Gastroesophageal sphincter (tissue), 4 donors: ENCODE data around the gene MEOX1. TPM values are rescaled to one million over a fixed set of nuclear protein-coding genes. Genes with fewer than 3 reads are reported as not detected.

Experiments
- ATAC-seq: fragments of 150-250 bp; one replicate; pipeline ENCODE4 v1.9.1; 2016; ENCODE audit warnings: mild to moderate bottlenecking, moderate library complexity
- H3K27ac ChIP-seq, 4 donors: fragments of 200-600 bp; sonication (generic) in 3 of 4; 1 replicate in 3 of 4; 2 replicates in 1 of 4; pipeline ENCODE4 v1.5.1; 2016 to 2019
- H3K27me3 ChIP-seq: fragments of 200-600 bp; sonication (generic); one replicate; pipeline ENCODE4 v1.5.1; 2019
- H3K36me3 ChIP-seq, 2 donors: fragments of 200-600 bp; sonication (generic); one replicate each; pipeline ENCODE4 v1.5.1; 2019; ENCODE audit warnings: control low read depth in 1 of 2
- H3K4me1 ChIP-seq, 3 donors: fragments of 200-600 bp; sonication (generic); 1 replicate in 2 of 3; 2 replicates in 1 of 3; pipeline ENCODE4 v1.5.1; 2016 to 2019; ENCODE audit warnings: control low read depth in 2 of 3
- H3K4me3 ChIP-seq, 2 donors: fragments of 200-600 bp; sonication (generic); one replicate each; pipeline ENCODE4 v1.5.1; 2019; ENCODE audit warnings: mild to moderate bottlenecking in 1 of 2, moderate library complexity in 1 of 2
- H3K9me3 ChIP-seq, 3 donors: fragments of 200-600 bp; sonication (generic); one replicate each; pipeline ENCODE4 v1.5.1; 2017 to 2019; ENCODE audit warnings: control low read depth in 2 of 3
- EP300 ChIP-seq: sonication (generic); formaldehyde crosslinking; IDR thresholded peaks from one replicate; pipeline ENCODE4 v1.6.1; 2017; ENCODE audit warnings: antibody characterized with exemption, mild to moderate bottlenecking
- POLR2A ChIP-seq, 2 donors: fragments of 450-650 bp; IDR thresholded peaks; one replicate each; pipeline ENCODE4 v1.6.1; 2017; ENCODE audit warnings: antibody characterized with exemption in 2 of 2, mild to moderate bottlenecking in 2 of 2, moderate library complexity in 1 of 2
- POLR2AphosphoS5 ChIP-seq: sonication (generic); formaldehyde crosslinking; IDR thresholded peaks from one replicate; pipeline ENCODE4 v1.6.1; 2017; ENCODE audit warnings: antibody characterized with exemption
- WGBS, 2 donors: methylation state at CpG; one replicate each; pipeline ENCODE4 v1.1.5; 2018; ENCODE audit warnings: low coverage in 1 of 2; 5-methylcytosine and 5-hydroxymethylcytosine counted together
- total RNA-seq, 4 donors: library from RNA; depleted of rRNA; stranded (reverse); fragments of >200 nt; gene quantifications; one replicate each; pipeline ENCODE4 v1.1.0, GENCODE V29; 2016
- TF ChIP-seq, protein P1 (sequence below), 4 experiments: fragments of 200-600 bp in 2 of 4; fragments of 450-650 bp in 2 of 4; sonication (generic) in 1 of 4; IDR thresholded peaks; one replicate each; pipeline ENCODE4 v1.5.1; 2017 to 2019; ENCODE audit warnings: antibody characterized with exemption in 4 of 4, mild to moderate bottlenecking in 2 of 4, moderate library complexity in 2 of 4

Gene MEOX1
- total RNA-seq, 4 donors from 2014 or later: 5.3 to 11.8 (median 7.6) TPM

DNA sequence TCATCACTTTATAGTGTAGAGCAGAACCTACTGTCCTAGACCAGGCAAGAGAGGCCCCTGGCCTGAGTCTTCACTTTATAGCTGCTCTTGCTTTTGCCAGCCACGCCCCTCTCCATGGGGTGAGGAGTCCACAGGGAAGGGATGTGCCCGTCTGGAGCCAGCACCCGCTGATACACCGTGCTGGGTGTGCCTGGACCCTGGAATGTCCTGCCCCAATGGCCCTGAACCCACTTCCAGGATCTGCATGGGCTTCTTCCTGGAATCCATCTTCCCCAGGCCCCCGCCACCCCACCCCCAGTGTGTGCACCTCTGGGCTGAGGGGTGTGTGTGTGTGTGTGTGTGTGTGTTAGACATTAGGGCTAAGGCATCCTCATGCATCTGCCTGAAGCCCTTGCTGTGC, 44.9 kb downstream of the MEOX1 start:
- Histone ChIP-seq H3K4me1 (peaks cover 0 to 18% (median 4%) of the 10 kb centered on the region in 3 donors), H3K27me3 (peaks cover 7% of the 10 kb centered on the region), H3K36me3 (no peaks in the 10 kb centered on the region), H3K4me3 (no peak overlapping the region), H3K9me3 (no peaks in the 10 kb centered on the region), H3K27ac (no peak overlapping the region)
- TF ChIP-seq, protein P1, sequence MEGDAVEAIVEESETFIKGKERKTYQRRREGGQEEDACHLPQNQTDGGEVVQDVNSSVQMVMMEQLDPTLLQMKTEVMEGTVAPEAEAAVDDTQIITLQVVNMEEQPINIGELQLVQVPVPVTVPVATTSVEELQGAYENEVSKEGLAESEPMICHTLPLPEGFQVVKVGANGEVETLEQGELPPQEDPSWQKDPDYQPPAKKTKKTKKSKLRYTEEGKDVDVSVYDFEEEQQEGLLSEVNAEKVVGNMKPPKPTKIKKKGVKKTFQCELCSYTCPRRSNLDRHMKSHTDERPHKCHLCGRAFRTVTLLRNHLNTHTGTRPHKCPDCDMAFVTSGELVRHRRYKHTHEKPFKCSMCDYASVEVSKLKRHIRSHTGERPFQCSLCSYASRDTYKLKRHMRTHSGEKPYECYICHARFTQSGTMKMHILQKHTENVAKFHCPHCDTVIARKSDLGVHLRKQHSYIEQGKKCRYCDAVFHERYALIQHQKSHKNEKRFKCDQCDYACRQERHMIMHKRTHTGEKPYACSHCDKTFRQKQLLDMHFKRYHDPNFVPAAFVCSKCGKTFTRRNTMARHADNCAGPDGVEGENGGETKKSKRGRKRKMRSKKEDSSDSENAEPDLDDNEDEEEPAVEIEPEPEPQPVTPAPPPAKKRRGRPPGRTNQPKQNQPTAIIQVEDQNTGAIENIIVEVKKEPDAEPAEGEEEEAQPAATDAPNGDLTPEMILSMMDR (IDR thresholded peaks at IDR 0.05): no peak
- TF ChIP-seq POLR2AphosphoS5 (no peak), POLR2A (IDR thresholded peaks at IDR 0.05) (no peak), EP300 (no peak)
- 96% methylated on average over 4 of the region's 5 CpGs; no CpG with 5 or more reads in 1 of the 2 donors for WGBS, 2 donors
- no peak for ATAC-seq

DNA sequence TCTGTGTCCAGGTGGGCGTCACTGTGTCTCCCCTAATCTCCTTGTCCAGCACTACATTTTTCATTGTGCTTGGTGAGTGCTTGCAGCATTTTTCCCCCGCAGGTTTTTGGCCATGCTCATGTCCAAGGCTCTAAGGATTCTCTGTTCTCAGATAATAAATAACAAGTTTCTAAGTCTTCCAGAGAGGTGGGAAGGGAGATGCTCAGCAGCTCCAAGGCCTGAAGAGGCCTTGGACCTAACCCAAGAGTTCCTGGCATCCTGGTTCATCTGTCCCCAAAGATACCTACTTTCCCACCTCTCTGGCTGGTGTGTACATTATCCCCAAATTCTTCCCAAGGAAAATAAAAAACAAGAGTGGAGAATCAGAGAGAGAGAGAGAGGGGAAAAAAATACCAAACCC, 45.3 kb downstream of the MEOX1 start:
- Histone ChIP-seq H3K27ac (no peak overlapping the region), H3K4me1 (peaks cover 0 to 18% (median 4%) of the 10 kb centered on the region in 3 donors), H3K27me3 (peaks cover 7% of the 10 kb centered on the region), H3K4me3 (no peak overlapping the region), H3K9me3 (no peaks in the 10 kb centered on the region), H3K36me3 (no peaks in the 10 kb centered on the region)
- ATAC-seq: no peak
- WGBS, 2 donors: 43 to 63% methylated on average over 1 to 2 of the region's 2 CpGs
- no peak for TF ChIP-seq POLR2AphosphoS5
- no peak for TF ChIP-seq POLR2A (IDR thresholded peaks at IDR 0.05)
- TF ChIP-seq EP300: no peak
- TF ChIP-seq, protein P1 (IDR thresholded peaks at IDR 0.05): no peak

DNA sequence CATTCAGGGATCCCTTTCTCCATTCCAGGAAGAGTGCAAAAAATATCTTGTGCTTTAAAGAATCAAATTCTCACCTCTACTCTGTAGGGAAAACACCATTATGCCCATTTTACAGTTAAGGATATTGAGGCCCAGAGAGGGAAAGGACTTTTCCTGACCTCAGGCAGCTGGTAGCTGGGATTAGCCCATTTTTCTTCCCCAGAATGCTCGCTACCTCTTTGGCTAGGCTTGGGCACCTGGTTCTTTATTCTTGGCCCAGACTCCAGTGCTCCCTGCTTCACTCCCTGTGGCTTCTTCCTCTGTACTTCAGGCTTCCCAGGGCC, 45.7 kb downstream of the MEOX1 start:
- TF ChIP-seq, protein P1 (IDR thresholded peaks at IDR 0.05): no peak
- TF ChIP-seq POLR2A (IDR thresholded peaks at IDR 0.05) (no peak), POLR2AphosphoS5 (no peak), EP300 (no peak)
- H3K4me3 ChIP-seq: no peak overlapping the region
- no peak for ATAC-seq
- peaks cover 7% of the 10 kb centered on the region for H3K27me3 ChIP-seq
- no peaks in the 10 kb centered on the region for H3K9me3 ChIP-seq
- no peaks in the 10 kb centered on the region for H3K36me3 ChIP-seq
- WGBS, 2 donors: 100% methylated on average over 1 of the region's 1 CpG
- H3K4me1 ChIP-seq: peaks cover 0 to 18% (median 4%) of the 10 kb centered on the region in 3 donors
- no peak overlapping the region for H3K27ac ChIP-seq

DNA sequence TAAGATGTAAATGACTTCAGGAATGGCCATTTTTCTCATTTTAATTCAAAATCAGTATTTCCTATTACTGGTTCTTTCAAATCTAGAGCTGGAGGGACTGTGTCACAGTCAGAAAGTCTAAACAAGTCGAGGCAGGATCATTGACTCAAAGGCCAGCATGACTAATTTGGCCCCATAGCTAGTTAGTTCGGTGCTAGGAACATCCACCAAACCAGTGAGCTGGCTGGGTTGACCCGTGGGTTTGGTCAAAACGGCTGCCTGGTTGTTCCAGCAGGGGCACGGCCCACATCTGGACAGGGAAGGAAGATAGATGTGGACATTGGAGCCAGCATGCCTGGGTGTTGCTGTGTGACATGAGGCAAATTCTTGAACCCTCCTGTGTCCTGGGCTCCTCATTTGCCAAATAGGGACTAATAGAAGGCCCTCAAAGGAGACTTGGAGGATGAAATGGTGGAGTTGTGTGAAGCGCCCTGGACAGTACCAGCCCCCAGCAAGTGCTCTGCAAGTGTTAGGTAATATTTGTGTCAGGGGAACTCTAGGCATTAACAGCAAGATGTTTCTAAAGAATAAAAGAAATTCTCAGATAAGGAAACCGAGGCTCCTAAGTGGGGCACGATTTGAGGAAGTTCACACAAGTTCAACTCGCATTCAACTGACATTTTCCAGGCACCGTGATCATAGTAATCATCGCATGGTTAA, 46.2 kb downstream of the MEOX1 start:
- no peaks in the 10 kb centered on the region for H3K9me3 ChIP-seq
- H3K27ac ChIP-seq: no peak overlapping the region
- no peak overlapping the region for H3K4me3 ChIP-seq
- H3K27me3 ChIP-seq: peaks cover 7% of the 10 kb centered on the region
- 68 to 95% methylated on average over 6 to 9 of the region's 11 CpGs for WGBS, 2 donors
- no peaks in the 10 kb centered on the region for H3K36me3 ChIP-seq
- TF ChIP-seq, protein P1 (IDR thresholded peaks at IDR 0.05): no peak
- no peak for TF ChIP-seq POLR2AphosphoS5
- TF ChIP-seq POLR2A (IDR thresholded peaks at IDR 0.05): no peak
- no peak for TF ChIP-seq EP300
- no peak for ATAC-seq
- H3K4me1 ChIP-seq: peaks cover 0 to 18% (median 4%) of the 10 kb centered on the region in 3 donors

DNA sequence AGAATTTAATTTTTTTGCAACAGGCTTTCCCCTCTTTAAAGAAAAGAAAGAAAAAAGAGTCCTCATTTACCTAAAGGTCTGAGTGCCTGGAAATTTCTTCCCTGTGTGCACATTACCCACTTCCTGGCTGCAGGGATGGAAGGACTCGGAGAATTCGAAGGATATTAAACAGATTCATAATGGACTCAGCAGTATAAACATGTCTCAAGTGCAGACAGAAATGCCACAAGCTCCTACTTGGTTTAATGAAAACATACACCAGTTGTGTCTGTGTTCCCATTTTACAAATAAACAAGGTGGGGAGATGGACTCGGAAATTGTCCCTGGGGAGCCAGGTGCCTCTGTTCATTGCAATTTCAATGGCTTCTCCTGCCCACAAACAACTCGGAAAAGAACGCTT, 47.2 kb downstream of the MEOX1 start:
- H3K27me3 ChIP-seq: peaks cover 7% of the 10 kb centered on the region
- H3K27ac ChIP-seq: no peak overlapping the region
- H3K4me1 ChIP-seq: peaks cover 0 to 18% (median 4%) of the 10 kb centered on the region in 3 donors
- no peaks in the 10 kb centered on the region for H3K9me3 ChIP-seq
- H3K36me3 ChIP-seq: no peaks in the 10 kb centered on the region
- TF ChIP-seq, protein P1 (IDR thresholded peaks at IDR 0.05): no peak
- no peak for TF ChIP-seq POLR2AphosphoS5
- no peak for TF ChIP-seq EP300
- TF ChIP-seq POLR2A (IDR thresholded peaks at IDR 0.05): no peak
- WGBS, 2 donors: 21 to 49% methylated on average over 3 to 5 of the region's 5 CpGs
- ATAC-seq: no peak
- no peak overlapping the region for H3K4me3 ChIP-seq
